ENCODE results near the gene SPPL3.

GRCh38 chr12:120936197-120936596 lies 32.0 kb upstream of the SPPL3 start:
- no peak for TF ChIP-seq CTCF (IDR thresholded peaks at IDR 0.05)
- TF ChIP-seq EP300 (IDR thresholded peaks at IDR 0.05), result no peak

Data from stomach (tissue), 4 donors.